Measurements from ENCODE around the gene COQ10B. TPM values are rescaled to one million over a fixed set of nuclear protein-coding genes. Genes with fewer than 3 reads are reported as not detected.

COQ10B gene
- total and polyA plus RNA-seq, 4 experiments from 2014 or later: 31.7 to 88.1 (median 39.0) TPM

GRCh38 chr2:197498937-197499593, 45.7 kb downstream of the COQ10B start:
- Histone ChIP-seq H3K27ac (ENCODE audit: low read depth, low read length) (peak overlapping the region; percentile 77), H3K36me3 (ENCODE audit: insufficient read depth, low read length) (peaks cover 26% of the 10 kb centered on the region), H3K27me3 (ENCODE audit: insufficient read depth, low read length) (no peaks in the 10 kb centered on the region), H3K4me1 (ENCODE audit: insufficient read depth, low read length) (peaks cover 71% of the 10 kb centered on the region), H3K9me3 (ENCODE audit: control insufficient read depth in 1 of 2, low read length in 2 of 2) (no peaks in the 10 kb centered on the region), H3K4me3 (ENCODE audit: low read length in 2 of 2) (peak overlapping the region; percentile 86 to 87)
- ChIA-PET POLR2A (ENCODE audit: partially characterized antibody) (interaction anchor here (0.5 to 5.6 kb wide), 25 partner anchors 8 to 1328 kb away, joined by 3 to 180 read pairs (median 5); partner anchors contain the start of genes COQ10B, GTF3C3, MARS2 and MOB4), CTCF (ENCODE audit: partially characterized antibody) (interaction anchor here (1.1 to 2.6 kb wide), 6 partner anchors 9 to 64 kb away, joined by 3 to 16 read pairs (median 4); partner anchors contain the start of genes MOB4 and SF3B1)
- H3K27ac Mint-ChIP-seq: peak overlapping the region; percentile 92 to 98 (median 97)
- peaks cover 45 to 79% (median 52%) of the 10 kb centered on the region in 4 donors for H3K4me1 Mint-ChIP-seq
- peak; percentile 35 to 59 (median 46) for DNase-seq
- no peaks in the 10 kb centered on the region for H3K9me3 Mint-ChIP-seq
- peaks cover 21 to 83% of the 10 kb centered on the region in 2 donors for H3K36me3 Mint-ChIP-seq
- H3K27me3 Mint-ChIP-seq: no peaks in the 10 kb centered on the region
- intact Hi-C loops (cut with micrococcal nuclease): loop anchor here (10.0 kb wide), 1 partner anchor 276 kb away; no protein-coding TSS in a partner anchor
- H3K4me3 Mint-ChIP-seq: peak overlapping the region; percentile 92 to 99 (median 94)

GRCh38 chr2:197499594-197500502, 46.5 kb downstream of the COQ10B start, which contains the start of the genes HSPD1 and HSPE1:
Gene HSPD1, minus strand, starts transcription at chr2:197499840. Its CDS starts 992 bp downstream, at chr2:197498848.
Gene HSPE1, plus strand, starts transcription at chr2:197500379. Its CDS starts 58 bp downstream, at chr2:197500437.
- Mint-ChIP-seq H3K27me3 (no peaks in the 10 kb centered on the region), H3K27ac (peak within 1 kb of the TSS; percentile 92 to 98 (median 97)), H3K36me3 (peaks cover 16 to 83% of the 10 kb centered on the region in 2 donors), H3K4me1 (peaks cover 41 to 77% (median 55%) of the 10 kb centered on the region in 4 donors), H3K9me3 (no peaks in the 10 kb centered on the region), H3K4me3 (peak within 1 kb of the TSS; percentile 92 to 99 (median 96))
- CTCF ChIA-PET (ENCODE audit: partially characterized antibody): interaction anchor here (0.7 to 2.6 kb wide), 8 partner anchors 9 to 65 kb away, joined by 3 to 16 read pairs (median 4); partner anchors contain the start of genes COQ10B, MOB4 and SF3B1
- POLR2A ChIA-PET (ENCODE audit: partially characterized antibody): interaction anchor here (0.5 to 5.6 kb wide), 26 partner anchors 9 to 1329 kb away, joined by 3 to 180 read pairs (median 5); partner anchors contain the start of genes COQ10B, GTF3C3, MARS2 and MOB4
- peaks cover 32% of the 10 kb centered on the region for H3K36me3 ChIP-seq (ENCODE audit: insufficient read depth, low read length)
- no peaks in the 10 kb centered on the region for H3K27me3 ChIP-seq (ENCODE audit: insufficient read depth, low read length)
- no peaks in the 10 kb centered on the region for H3K9me3 ChIP-seq (ENCODE audit: control insufficient read depth in 1 of 2, low read length in 2 of 2)
- DNase-seq: peak; percentile 97 to 98 (median 98)
- intact Hi-C loops (cut with micrococcal nuclease): loop anchor here (1.0 to 10.0 kb wide), 6 partner anchors 15 to 861 kb away; partner anchors contain the start of genes CCDC150, COQ10B, MARS2 and SF3B1
- H3K27ac ChIP-seq (ENCODE audit: low read depth, low read length): peak within 1 kb of the TSS; percentile 77
- peak within 1 kb of the TSS; percentile 86 to 87 for H3K4me3 ChIP-seq (ENCODE audit: low read length in 2 of 2)
- H3K4me1 ChIP-seq (ENCODE audit: insufficient read depth, low read length): peaks cover 71% of the 10 kb centered on the region

GRCh38 chr2:197500503-197501131, 47.3 kb downstream of the COQ10B start:
- CTCF ChIA-PET (ENCODE audit: partially characterized antibody): interaction anchor here (1.6 to 2.6 kb wide), 4 partner anchors 13 to 66 kb away, joined by 4 to 16 read pairs (median 8); partner anchors contain the start of genes COQ10B, MOB4 and SF3B1
- peak overlapping the region; percentile 86 to 87 for H3K4me3 ChIP-seq (ENCODE audit: low read length in 2 of 2)
- peaks cover 66% of the 10 kb centered on the region for H3K4me1 ChIP-seq (ENCODE audit: insufficient read depth, low read length)
- H3K4me1 Mint-ChIP-seq: peaks cover 39 to 73% (median 53%) of the 10 kb centered on the region in 4 donors
- peaks cover 30% of the 10 kb centered on the region for H3K36me3 ChIP-seq (ENCODE audit: insufficient read depth, low read length)
- no peaks in the 10 kb centered on the region for H3K27me3 Mint-ChIP-seq
- peak overlapping the region; percentile 92 to 99 (median 96) for H3K4me3 Mint-ChIP-seq
- no peaks in the 10 kb centered on the region for H3K9me3 Mint-ChIP-seq
- peak overlapping the region; percentile 77 for H3K27ac ChIP-seq (ENCODE audit: low read depth, low read length)
- peak in 3 of 5 donors; percentile 24 to 34 (median 29) for DNase-seq
- H3K9me3 ChIP-seq (ENCODE audit: control insufficient read depth in 1 of 2, low read length in 2 of 2): no peaks in the 10 kb centered on the region
- H3K36me3 Mint-ChIP-seq: peaks cover 15 to 76% of the 10 kb centered on the region in 2 donors
- POLR2A ChIA-PET (ENCODE audit: partially characterized antibody): interaction anchor here (0.9 to 5.6 kb wide), 16 partner anchors 8 to 701 kb away, joined by 3 to 180 read pairs (median 12); partner anchors contain the start of genes COQ10B, GTF3C3, MARS2 and MOB4
- H3K27ac Mint-ChIP-seq: peak overlapping the region; percentile 92 to 98 (median 96)
- H3K27me3 ChIP-seq (ENCODE audit: insufficient read depth, low read length): no peaks in the 10 kb centered on the region
- intact Hi-C loops (cut with micrococcal nuclease): loop anchor here (1.0 kb wide), 5 partner anchors 15 to 861 kb away; partner anchors contain the start of genes CCDC150, COQ10B, MARS2 and SF3B1

- intact Hi-C loops (cut with micrococcal nuclease): no loop called here
Observed at GRCh38 chr2:197502201-197502600, 48.8 kb downstream of the COQ10B start.

GRCh38 chr2:197502685-197503084, 49.3 kb downstream of the COQ10B start:
- Histone ChIP-seq H3K4me3 (ENCODE audit: low read length in 2 of 2) (no peak overlapping the region), H3K27me3 (ENCODE audit: insufficient read depth, low read length) (no peaks in the 10 kb centered on the region), H3K36me3 (ENCODE audit: insufficient read depth, low read length) (peaks cover 13% of the 10 kb centered on the region), H3K27ac (ENCODE audit: low read depth, low read length) (peak overlapping the region; percentile 77), H3K9me3 (ENCODE audit: control insufficient read depth in 1 of 2, low read length in 2 of 2) (no peaks in the 10 kb centered on the region), H3K4me1 (ENCODE audit: insufficient read depth, low read length) (peaks cover 45% of the 10 kb centered on the region)
- Mint-ChIP-seq H3K4me1 (peaks cover 21 to 55% (median 34%) of the 10 kb centered on the region in 4 donors), H3K9me3 (no peaks in the 10 kb centered on the region), H3K27ac (peak overlapping the region in 6 of 7 donors; percentile 84 to 97 (median 96)), H3K27me3 (no peaks in the 10 kb centered on the region), H3K4me3 (peak overlapping the region; percentile 13 to 99 (median 94)), H3K36me3 (peaks cover 3 to 55% of the 10 kb centered on the region in 2 donors)
- intact Hi-C loops (cut with micrococcal nuclease): no loop called here
- ChIA-PET POLR2A (ENCODE audit: partially characterized antibody) (interaction anchor here (1.2 to 5.6 kb wide), 3 partner anchors 13 to 68 kb away, joined by 5 to 180 read pairs (median 8); partner anchors contain the start of genes COQ10B, MOB4 and SF3B1), CTCF (ENCODE audit: partially characterized antibody) (interaction anchor here (2.3 kb wide), 1 partner anchor 14 kb away, joined by 7 read pairs; no protein-coding TSS in a partner anchor)
- no peak for DNase-seq

More at GRCh38 chr2:197502201-197502600, 48.8 kb downstream of the COQ10B start:
- ChIA-PET POLR2A (ENCODE audit: partially characterized antibody) (interaction anchor here (0.6 to 5.6 kb wide), 4 partner anchors 14 to 67 kb away, joined by 4 to 180 read pairs (median 6); partner anchors contain the start of genes COQ10B, MOB4 and SF3B1), CTCF (ENCODE audit: partially characterized antibody) (interaction anchor here (0.7 to 2.3 kb wide), 2 partner anchors 15 to 700 kb away, joined by 4 to 7 read pairs; no protein-coding TSS in a partner anchor)
- no peak for DNase-seq
- H3K36me3 Mint-ChIP-seq: peaks cover 4 to 60% of the 10 kb centered on the region in 2 donors
- H3K36me3 ChIP-seq (ENCODE audit: insufficient read depth, low read length): peaks cover 14% of the 10 kb centered on the region
- H3K27me3 Mint-ChIP-seq: no peaks in the 10 kb centered on the region
- H3K9me3 Mint-ChIP-seq: no peaks in the 10 kb centered on the region
- no peaks in the 10 kb centered on the region for H3K9me3 ChIP-seq (ENCODE audit: control insufficient read depth in 1 of 2, low read length in 2 of 2)
- peak overlapping the region; percentile 77 for H3K27ac ChIP-seq (ENCODE audit: low read depth, low read length)
- H3K27me3 ChIP-seq (ENCODE audit: insufficient read depth, low read length): no peaks in the 10 kb centered on the region
- H3K4me1 Mint-ChIP-seq: peaks cover 26 to 60% (median 39%) of the 10 kb centered on the region in 4 donors
- peak overlapping the region; percentile 84 to 97 (median 96) for H3K27ac Mint-ChIP-seq
- peaks cover 50% of the 10 kb centered on the region for H3K4me1 ChIP-seq (ENCODE audit: insufficient read depth, low read length)
- peak overlapping the region in 1 of 2 donors; percentile 42 for H3K4me3 ChIP-seq (ENCODE audit: low read length in 2 of 2)
- peak overlapping the region; percentile 92 to 99 (median 96) for H3K4me3 Mint-ChIP-seq
